OCI-LY7 (cell line): ENCODE measurements around the gene TPMT. TPM values are rescaled to one million over a fixed set of nuclear protein-coding genes. Genes with fewer than 3 reads are reported as not detected.

Source experiments
- Bru-seq: library from RNA; stranded (reverse); fragments of 400-500 nt; gene quantifications from one replicate; lab custom pipeline; 2021; lab: Mats Ljungman, UMichigan
- BruChase-seq, 2 experiments: library from RNA; stranded (reverse); fragments of 400-500 nt; gene quantifications; one replicate each; lab custom pipeline; 2021; lab: Mats Ljungman, UMichigan
- BruUV-seq: library from RNA; stranded (reverse); fragments of 400-500 nt; replicated peaks from 2 replicates; lab custom pipeline; 2021; lab: Mats Ljungman, UMichigan
- CTCF ChIA-PET: fragments of 300-600 bp; sonication (Branson Sonifier 250); formaldehyde crosslinking; loops from one replicate; lab custom pipeline; 2022; ENCODE audit warnings: antibody characterized with exemption; ENCODE audit not compliant: unreplicated experiment; lab: Charles Lee
- POLR2A ChIA-PET: fragments of 300-600 bp; sonication (Branson Sonifier 250); formaldehyde crosslinking; loops from one replicate; lab custom pipeline; 2022; ENCODE audit warnings: antibody characterized with exemption; lab: Charles Lee
- DNase-seq: peaks from one replicate; pipeline ENCODE4 v3.0.0-alpha.2; 2015; ENCODE audit warnings: low spot score
- H2AFZ ChIP-seq: fragments of 200-600 bp; sonication (generic), shearing (Covaris generic); 2 replicates; pipeline ENCODE4 v1.6.1; 2014; ENCODE audit warnings: mild to moderate bottlenecking, antibody characterized with exemption, low read length, moderate library complexity
- H3K27ac ChIP-seq: fragments of 200-600 bp; sonication (generic); 2 replicates; pipeline ENCODE4 v1.5.1; 2014; ENCODE audit warnings: mixed run types, low read depth, mild to moderate bottlenecking, moderate library complexity, low read length, inconsistent platforms; ENCODE audit not compliant: poor library complexity, severe bottlenecking
- H3K36me3 ChIP-seq: fragments of 200-600 bp; sonication (generic); 2 replicates; pipeline ENCODE4 v1.6.1; 2014; ENCODE audit warnings: mild to moderate bottlenecking, antibody characterized with exemption, low read length, moderate library complexity, mixed read lengths; ENCODE audit not compliant: insufficient read depth
- H3K4me1 ChIP-seq: fragments of 200-600 bp; sonication (generic); 2 replicates; pipeline ENCODE4 v1.5.1; 2014; ENCODE audit warnings: mild to moderate bottlenecking, low read length; ENCODE audit not compliant: insufficient read depth, poor library complexity, severe bottlenecking
- H3K4me2 ChIP-seq: fragments of 200-600 bp; sonication (generic); 2 replicates; pipeline ENCODE4 v1.6.1; 2014; ENCODE audit warnings: mild to moderate bottlenecking, low read length
- H3K4me3 ChIP-seq: fragments of 200-600 bp; sonication (generic); 2 replicates; pipeline ENCODE4 v1.5.1; 2014; ENCODE audit warnings: mild to moderate bottlenecking, low read depth, low read length; ENCODE audit not compliant: poor library complexity, severe bottlenecking
- H3K79me2 ChIP-seq: fragments of 200-600 bp; sonication (generic); 2 replicates; pipeline ENCODE4 v1.6.1; 2016; ENCODE audit warnings: low read depth, mild to moderate bottlenecking, low read length, moderate library complexity, mixed read lengths; ENCODE audit not compliant: insufficient read depth
- H3K9me2 ChIP-seq: fragments of 200-600 bp; sonication (generic); 2 replicates; pipeline ENCODE4 v1.6.1; 2016; ENCODE audit warnings: mild to moderate bottlenecking, low read length, mixed read lengths; ENCODE audit not compliant: insufficient read depth
- H3K9me3 ChIP-seq: fragments of 200-600 bp; sonication (generic); 2 replicates; pipeline ENCODE4 v1.6.1; 2014; ENCODE audit warnings: mild to moderate bottlenecking, mixed run types, low read length, mixed read lengths
- H4K20me1 ChIP-seq: fragments of 200-600 bp; sonication (generic); 2 replicates; pipeline ENCODE4 v1.6.1; 2014; ENCODE audit warnings: mild to moderate bottlenecking, antibody characterized with exemption, low read length, moderate library complexity, mixed read lengths; ENCODE audit not compliant: insufficient read depth
- CTCF ChIP-seq: fragments of 200-600 bp; sonication (generic); conservative IDR thresholded peaks from 2 replicates; pipeline ENCODE4 v1.5.1; 2014; ENCODE audit warnings: mild to moderate bottlenecking, antibody characterized with exemption, low read length, moderate library complexity, mixed read lengths
- EZH2phosphoT487 ChIP-seq: fragments of 200-600 bp; sonication (generic); IDR thresholded peaks from 2 replicates; pipeline ENCODE4 v1.6.1; 2018; ENCODE audit warnings: low read depth, borderline replicate concordance, mild to moderate bottlenecking, mixed run types, antibody characterized with exemption, low read length, moderate library complexity, mixed read lengths
- intact Hi-C: fragments of 100-400 bp; cut with micrococcal nuclease; formaldehyde crosslinking; loops from one replicate; pipeline ENCODE4 v1.10.0; 2022; ENCODE audit not compliant: unreplicated experiment
- long read RNA-seq: library from polyadenylated mRNA; stranded (forward); transcript quantifications from one replicate; pipeline ENCODE4 v2.0.0, GENCODE V29; 2022
- total RNA-seq, 2 experiments: library from RNA; depleted of rRNA in 1 of 2; stranded (reverse); fragments of >200 nt in 1 of 2; shearing (Covaris generic) in 1 of 2; gene quantifications; 2 replicates each; pipeline ENCODE4 v1.2.3, GENCODE V29; 2014 to 2022

The TPMT gene
- total RNA-seq (2014; rRNA removed; shearing (Covaris generic)) = 3.7 and 6.0 TPM in 2 replicates
- total RNA-seq (2022) = 7.6 and 8.4 TPM in 2 replicates
- percentile 54 among the genes with signal in this experiment for Bru-seq, nascent RNA
- BruChase-seq, experiment 1, labeled RNA remaining after a 6-hour chase = percentile 63 among the genes with signal in this experiment
- percentile 57 among the genes with signal in this experiment for BruChase-seq, experiment 2, labeled RNA remaining after a 2-hour chase
- long read RNA-seq, transcript TPMT-201 (9 exons, 3,181 nt) = major isoform, 36 of 50 reads
- long read RNA-seq, partial matches to known transcripts = 1 of 50 reads
- long read RNA-seq, other reads (novel, unspliced or antisense) = 13 of 50 reads

DNA sequence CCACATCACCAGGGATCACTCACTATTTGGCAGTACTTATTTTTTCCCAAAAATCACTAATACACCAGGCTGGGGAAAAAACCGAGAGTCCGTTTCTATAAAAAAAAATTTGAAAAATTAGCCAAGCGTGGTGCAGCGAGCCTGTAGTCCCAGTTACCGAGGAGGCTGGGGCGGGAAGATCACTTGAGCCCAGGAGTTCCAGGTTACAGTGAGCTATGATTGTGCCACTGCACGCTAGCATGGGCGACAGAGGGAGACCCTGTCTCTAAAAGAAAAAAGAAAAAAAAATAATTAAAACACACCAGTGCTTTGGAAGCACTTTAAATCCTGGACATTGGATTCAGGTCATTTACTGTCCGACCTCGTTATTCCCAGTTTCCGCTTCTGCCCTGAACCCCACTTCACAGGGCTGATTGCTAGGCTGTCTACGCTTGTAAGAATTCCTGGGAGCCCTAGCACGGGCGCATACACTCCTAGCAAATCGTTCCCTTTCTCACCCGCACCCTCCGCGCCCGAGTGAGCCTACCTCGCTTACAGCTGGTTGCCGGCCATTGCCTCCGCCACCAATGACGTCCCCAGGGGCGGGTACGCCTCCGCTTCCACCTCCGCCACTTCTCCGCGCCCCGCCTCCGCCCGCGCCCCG is at the start of gene TPMT:
TSS of gene TPMT (minus strand) at position 571 of the 643 bp plus-strand sequence. CDS start 5,950 bp downstream, outside the sequence.
- no peaks in the 10 kb centered on the region for H3K9me3 ChIP-seq
- peak within 1 kb of the TSS; percentile 98 for H3K4me3 ChIP-seq
- no peaks in the 10 kb centered on the region for H3K9me2 ChIP-seq
- peak within 1 kb of the TSS; percentile 97 for H3K4me2 ChIP-seq
- CTCF ChIA-PET = interaction anchor here (0.8 kb wide), 1 partner anchor 11 kb away, joined by 3 read pairs; no protein-coding TSS in a partner anchor
- no peak for DNase-seq
- POLR2A ChIA-PET = interaction anchor here (0.6 to 1.4 kb wide), 4 partner anchors 18 to 361 kb away, joined by 3 to 4 read pairs (median 4); no protein-coding TSS in a partner anchor
- TF ChIP-seq EZH2phosphoT487 = no peak
- TF ChIP-seq CTCF = no peak
- peaks cover 30% of the 10 kb centered on the region for H3K4me1 ChIP-seq
- peak within 1 kb of the TSS; percentile 82 for H3K27ac ChIP-seq
- no peaks in the 10 kb centered on the region for H4K20me1 ChIP-seq
- H3K36me3 ChIP-seq = peaks cover 19% of the 10 kb centered on the region
- BruUV-seq = TSS peak; percentile 82
- peaks cover 22% of the 10 kb centered on the region; the same call in 1 of the 2 replicates for H3K79me2 ChIP-seq
- peak within 1 kb of the TSS; percentile 79 for H2AFZ ChIP-seq
- intact Hi-C loops = loop anchor here (2.0 to 10.0 kb wide), 6 partner anchors 168 to 1640 kb away; partner anchors contain the start of genes FAM8A1 and NUP153

- CTCF ChIA-PET = no interaction called here
- BruUV-seq = no TSS peak
- peaks cover 71% of the 10 kb centered on the region for H3K36me3 ChIP-seq
Observed at GRCh38 chr6:18203786-18204185, 48.9 kb upstream of the TPMT start.

More at GRCh38 chr6:18203786-18204185, 48.9 kb upstream of the TPMT start:
- Histone ChIP-seq H3K9me3 (no peaks in the 10 kb centered on the region), H3K9me2 (no peaks in the 10 kb centered on the region), H3K4me2 (no peak overlapping the region), H3K4me3 (no peak overlapping the region), H3K4me1 (no peaks in the 10 kb centered on the region), H4K20me1 (no peaks in the 10 kb centered on the region), H2AFZ (no peak overlapping the region), H3K79me2 (no peaks in the 10 kb centered on the region), H3K27ac (no peak overlapping the region)
- POLR2A ChIA-PET = interaction anchor here (0.6 to 0.7 kb wide), 2 partner anchors 13 to 69 kb away, joined by 3 read pairs; no protein-coding TSS in a partner anchor
- intact Hi-C loops = no loop called here
- DNase-seq = no peak
- TF ChIP-seq EZH2phosphoT487 = no peak
- TF ChIP-seq CTCF = no peak
